HG03103 (cell line): Measurements from ENCODE around the gene TNP1.

ENCODE experiments used
- ATAC-seq: cut with Tn5 transposase; IDR thresholded peaks from one replicate; pipeline ENCODE4 v1.9.1; 2021; ENCODE audit warnings: low read depth; ENCODE audit not compliant: unreplicated experiment

The TNP1 gene

GRCh38 chr2:216877085-216877484, 17.2 kb upstream of the TNP1 start:
- ATAC-seq, result no peak

- no peak for ATAC-seq
Measured at GRCh38 chr2:216875862-216876261, 16.0 kb upstream of the TNP1 start.

GRCh38 chr2:216873573-216873972, 13.7 kb upstream of the TNP1 start:
- no peak for ATAC-seq

GRCh38 chr2:216872624-216873023, 12.8 kb upstream of the TNP1 start:
- ATAC-seq, result no peak

- ATAC-seq, result no peak
Measured at GRCh38 chr2:216872040-216872439, 12.2 kb upstream of the TNP1 start.

- ATAC-seq, result no peak
Measured at GRCh38 chr2:216871333-216871934, 11.6 kb upstream of the TNP1 start.

GRCh38 chr2:216870508-216871332, 10.9 kb upstream of the TNP1 start:
- no peak for ATAC-seq

GRCh38 chr2:216866515-216867095, 6.7 kb upstream of the TNP1 start:
- no peak for ATAC-seq

- ATAC-seq, result no peak
Measured at GRCh38 chr2:216865658-216866057, 5.8 kb upstream of the TNP1 start.

GRCh38 chr2:216863946-216864345, 4.1 kb upstream of the TNP1 start:
- no peak for ATAC-seq

GRCh38 chr2:216862628-216863398, 2.9 kb upstream of the TNP1 start:
- ATAC-seq, result no peak

GRCh38 chr2:216860426-216861137, 718 bp upstream of the TNP1 start:
- no peak for ATAC-seq

- ATAC-seq, result no peak
Measured at GRCh38 chr2:216858312-216858711, 1.6 kb downstream of the TNP1 start.

- no peak for ATAC-seq
Measured at GRCh38 chr2:216857131-216857550, 2.7 kb downstream of the TNP1 start.

GRCh38 chr2:216856406-216857065, 3.3 kb downstream of the TNP1 start:
- no peak for ATAC-seq

GRCh38 chr2:216855605-216856004, 4.3 kb downstream of the TNP1 start:
- ATAC-seq, result no peak

GRCh38 chr2:216855079-216855478, 4.8 kb downstream of the TNP1 start:
- no peak for ATAC-seq

- ATAC-seq, result no peak
Measured at GRCh38 chr2:216851486-216852090, 8.3 kb downstream of the TNP1 start.

GRCh38 chr2:216850665-216851322, 9.1 kb downstream of the TNP1 start:
- ATAC-seq, result no peak
